Coronary artery (tissue), 2 donors: Measurements from ENCODE around the gene SF3A1.

Experiments used
- DNase-seq: peaks from one replicate; pipeline ENCODE4 v3.0.0-alpha.2; 2017; ENCODE audit warnings: low spot score
- H3K27ac ChIP-seq, 2 donors: fragments of 200-600 bp; sonication (generic); one replicate each; pipeline ENCODE4 v1.5.1; 2016 to 2019
- H3K4me3 ChIP-seq: fragments of 200-600 bp; sonication (generic); 2 replicates; pipeline ENCODE4 v1.5.1; 2016; ENCODE audit warnings: mild to moderate bottlenecking, moderate library complexity
- CTCF ChIP-seq: fragments of 200-600 bp; sonication (generic); IDR thresholded peaks from one replicate; pipeline ENCODE4 v1.5.1; 2019; ENCODE audit warnings: antibody characterized with exemption

SF3A1 gene

GRCh38 chr22:30286813-30287647 is 69.7 kb downstream of the SF3A1 start:
- Histone ChIP-seq H3K27ac (peak overlapping the region in 1 of 2 donors; percentile 95), H3K4me3 (no peak overlapping the region)
- DNase-seq: no peak
- TF ChIP-seq CTCF: peak; percentile 84

DNA sequence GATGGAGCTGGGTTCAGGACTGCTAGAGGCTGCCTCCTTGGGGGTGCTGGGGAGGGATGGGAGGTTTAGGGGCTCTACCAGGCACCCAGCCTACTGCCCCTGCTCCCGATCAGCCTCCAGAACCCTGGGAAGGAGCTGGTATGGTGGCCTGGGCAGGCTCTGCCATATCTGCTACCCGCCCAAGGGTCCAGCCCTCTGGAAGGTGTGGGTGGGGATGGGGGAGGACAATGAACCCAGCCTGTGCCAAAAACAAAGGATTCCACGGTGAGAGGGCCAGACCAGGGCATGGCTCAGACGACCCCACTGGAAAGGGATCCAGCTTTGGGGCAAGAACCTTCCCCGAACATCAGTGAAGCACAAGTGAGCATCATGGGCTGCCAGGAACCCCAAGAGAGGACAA is 70.4 kb downstream of the SF3A1 start:
- no peak overlapping the region for H3K4me3 ChIP-seq
- no peak overlapping the region for H3K27ac ChIP-seq
- no peak for TF ChIP-seq CTCF
- DNase-seq: no peak

GRCh38 chr22:30285846-30286200 is 70.9 kb downstream of the SF3A1 start:
- Histone ChIP-seq H3K27ac (no peak overlapping the region), H3K4me3 (no peak overlapping the region)
- no peak for TF ChIP-seq CTCF
- DNase-seq: no peak

- DNase-seq: no peak
- H3K4me3 ChIP-seq: no peak overlapping the region
- no peak overlapping the region for H3K27ac ChIP-seq
- no peak for TF ChIP-seq CTCF
These were observed 71.4 kb downstream of the SF3A1 start for GRCh38 chr22:30285176-30285845.

- Histone ChIP-seq H3K4me3 (no peak overlapping the region), H3K27ac (no peak overlapping the region)
- no peak for DNase-seq
- no peak for TF ChIP-seq CTCF
These were observed 72.0 kb downstream of the SF3A1 start for GRCh38 chr22:30284666-30285065.

DNA sequence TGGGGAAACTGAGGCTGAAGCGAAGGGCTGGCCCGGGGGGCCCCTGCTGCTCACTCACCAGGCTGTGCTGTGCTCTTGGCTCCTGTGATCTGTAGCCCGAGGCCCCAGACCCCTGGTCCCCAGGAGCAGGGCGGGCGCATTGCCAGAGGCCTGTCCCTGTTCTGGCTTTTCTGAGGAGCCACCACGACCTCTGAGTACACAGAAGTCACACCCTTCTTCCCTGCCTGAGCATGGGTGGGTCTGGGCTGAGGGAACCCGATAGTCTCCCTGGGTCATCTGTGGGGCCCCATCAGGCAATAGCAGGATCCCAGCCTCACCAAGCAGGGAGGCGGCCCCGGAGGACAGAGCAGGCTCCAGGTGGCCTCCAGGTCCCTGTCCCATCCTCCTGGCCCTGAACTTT is 72.5 kb downstream of the SF3A1 start:
- no peak for DNase-seq
- no peak overlapping the region for H3K4me3 ChIP-seq
- TF ChIP-seq CTCF: no peak
- no peak overlapping the region for H3K27ac ChIP-seq

- no peak for TF ChIP-seq CTCF
- Histone ChIP-seq H3K4me3 (no peak overlapping the region), H3K27ac (no peak overlapping the region)
- no peak for DNase-seq
These were observed 73.4 kb downstream of the SF3A1 start for GRCh38 chr22:30283342-30283741.
